Measurements from ENCODE around the gene PELI2.

The PELI2 gene

GRCh38 chr14:56120091-56120691 lies 2.0 kb downstream of the PELI2 start:
- Histone ChIP-seq H3K79me2 (ENCODE audit: insufficient read depth, low read depth) (no peaks in the 10 kb centered on the region; the same call in 1 of the 2 replicates), H4K20me1 (ENCODE audit: insufficient read depth) (no peaks in the 10 kb centered on the region), H3K4me2 (peak overlapping the region; percentile 63)

GRCh38 chr14:56121816-56122215 lies 3.6 kb downstream of the PELI2 start:
- Histone ChIP-seq H4K20me1 (ENCODE audit: insufficient read depth) (no peaks in the 10 kb centered on the region), H3K9ac (no peak overlapping the region), H3K4me1 (ENCODE audit: low read depth, poor library complexity, severe bottlenecking) (peaks cover 12% of the 10 kb centered on the region), H3K79me2 (ENCODE audit: insufficient read depth, low read depth) (no peaks in the 10 kb centered on the region; the same call in 1 of the 2 replicates), H3K27me3 (ENCODE audit: insufficient read depth, low read depth) (no peaks in the 10 kb centered on the region), H3K36me3 (ENCODE audit: insufficient read depth) (no peaks in the 10 kb centered on the region), H3K4me2 (no peak overlapping the region), H3K4me3 (IDR thresholded peaks at IDR 0.05; ENCODE audit: insufficient read depth, low read depth, low read length) (no peak overlapping the region), H2AFZ (ENCODE audit: low read depth) (no peak overlapping the region), H3K27ac (no peak overlapping the region)
- no peak for TF ChIP-seq CTCF (conservative IDR thresholded peaks at IDR 0.05; ENCODE audit: low read depth, low read length)

More at GRCh38 chr14:56120091-56120691, 2.0 kb downstream of the PELI2 start:
- H2AFZ ChIP-seq (ENCODE audit: low read depth), result no peak overlapping the region
- H3K36me3 ChIP-seq (ENCODE audit: insufficient read depth), result no peaks in the 10 kb centered on the region
- no peaks in the 10 kb centered on the region for H3K27me3 ChIP-seq (ENCODE audit: insufficient read depth, low read depth)
- H3K9ac ChIP-seq, result no peak overlapping the region
- no peak for TF ChIP-seq CTCF (conservative IDR thresholded peaks at IDR 0.05; ENCODE audit: low read depth, low read length)
- H3K4me1 ChIP-seq (ENCODE audit: low read depth, poor library complexity, severe bottlenecking), result peaks cover 12% of the 10 kb centered on the region
- no peak overlapping the region for H3K4me3 ChIP-seq (IDR thresholded peaks at IDR 0.05; ENCODE audit: insufficient read depth, low read depth, low read length)
- no peak overlapping the region for H3K27ac ChIP-seq

DNA sequence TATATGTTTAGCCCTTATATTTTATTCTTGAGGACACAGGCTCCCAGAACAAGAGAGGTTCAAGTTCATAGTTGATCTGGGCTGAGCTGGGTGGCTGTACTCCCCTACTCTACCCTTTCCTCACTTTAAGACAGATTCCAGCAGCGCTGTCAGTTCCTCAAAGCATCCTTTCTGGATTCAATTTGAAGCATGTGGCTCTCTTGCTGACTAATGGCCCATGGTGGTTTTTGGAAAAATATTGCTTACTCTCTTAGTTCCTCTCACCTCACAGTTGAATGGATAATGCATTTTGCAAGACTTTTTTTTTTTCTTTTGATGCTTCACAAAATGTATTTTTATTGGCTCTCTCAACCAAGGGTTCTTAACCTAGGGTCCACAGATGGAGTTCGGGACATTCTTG lies 4.1 kb downstream of the PELI2 start:
- no peak for TF ChIP-seq CTCF (conservative IDR thresholded peaks at IDR 0.05; ENCODE audit: low read depth, low read length)
- no peaks in the 10 kb centered on the region; the same call in 1 of the 2 replicates for H3K79me2 ChIP-seq (ENCODE audit: insufficient read depth, low read depth)
- H4K20me1 ChIP-seq (ENCODE audit: insufficient read depth), result no peaks in the 10 kb centered on the region
- H2AFZ ChIP-seq (ENCODE audit: low read depth), result no peak overlapping the region
- H3K9ac ChIP-seq, result no peak overlapping the region
- no peaks in the 10 kb centered on the region for H3K36me3 ChIP-seq (ENCODE audit: insufficient read depth)
- no peak overlapping the region for H3K4me2 ChIP-seq
- H3K27ac ChIP-seq, result no peak overlapping the region
- H3K27me3 ChIP-seq (ENCODE audit: insufficient read depth, low read depth), result no peaks in the 10 kb centered on the region
- H3K4me3 ChIP-seq (IDR thresholded peaks at IDR 0.05; ENCODE audit: insufficient read depth, low read depth, low read length), result no peak overlapping the region
- H3K4me1 ChIP-seq (ENCODE audit: low read depth, poor library complexity, severe bottlenecking), result peaks cover 12% of the 10 kb centered on the region

- no peak overlapping the region for H3K4me3 ChIP-seq (IDR thresholded peaks at IDR 0.05; ENCODE audit: insufficient read depth, low read depth, low read length)
- no peaks in the 10 kb centered on the region for H4K20me1 ChIP-seq (ENCODE audit: insufficient read depth)
- no peaks in the 10 kb centered on the region for H3K27me3 ChIP-seq (ENCODE audit: insufficient read depth, low read depth)
- H3K9ac ChIP-seq, result no peak overlapping the region
- no peak overlapping the region for H2AFZ ChIP-seq (ENCODE audit: low read depth)
- H3K36me3 ChIP-seq (ENCODE audit: insufficient read depth), result no peaks in the 10 kb centered on the region
- TF ChIP-seq CTCF (conservative IDR thresholded peaks at IDR 0.05; ENCODE audit: low read depth, low read length), result no peak
- H3K4me1 ChIP-seq (ENCODE audit: low read depth, poor library complexity, severe bottlenecking), result peaks cover 12% of the 10 kb centered on the region
- no peak overlapping the region for H3K4me2 ChIP-seq
- H3K27ac ChIP-seq, result no peak overlapping the region
- H3K79me2 ChIP-seq (ENCODE audit: insufficient read depth, low read depth), result no peaks in the 10 kb centered on the region; the same call in 1 of the 2 replicates
Observed at GRCh38 chr14:56124327-56124726, 6.1 kb downstream of the PELI2 start.
